ENCODE results near the gene EPHA1. TPM values are rescaled to one million over a fixed set of nuclear protein-coding genes. Genes with fewer than 3 reads are reported as not detected.

EPHA1 gene
- total and polyA plus RNA-seq, 2 of the 4 experiments (the other 2 are of a cell fraction), result 0.10 TPM; not detected in 1

DNA sequence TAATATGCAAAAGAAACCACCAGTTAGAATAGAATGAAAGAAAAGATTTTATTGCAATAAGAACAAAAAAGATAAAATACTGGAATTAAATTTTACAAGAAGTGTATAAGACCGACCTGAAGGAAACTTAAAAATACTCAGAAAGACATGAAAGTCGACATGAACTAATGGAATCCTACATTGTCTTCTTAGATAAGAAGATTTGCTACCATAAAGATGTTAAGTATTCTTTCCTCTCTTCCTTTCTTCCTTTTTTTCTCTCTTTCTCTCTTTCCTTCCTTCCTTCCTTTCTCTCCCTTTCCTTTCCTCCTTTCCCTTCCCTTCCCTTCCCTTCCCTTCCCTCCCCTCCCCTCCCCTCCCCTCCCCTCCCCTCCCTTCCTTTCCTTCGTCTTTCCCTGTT lies 41.1 kb upstream of the EPHA1 start:
- DNase-seq (no peak), ATAC-seq (ENCODE audit: low read depth) (no peak)
- Histone ChIP-seq H4K20me1 (ENCODE audit: insufficient read depth, low read length) (no peaks in the 10 kb centered on the region), H4K5ac (ENCODE audit: low read depth, low read length) (no peak overlapping the region), H2AFZ (replicated peaks; ENCODE audit: low read length, poor library complexity) (no peak overlapping the region), H2BK5ac (ENCODE audit: low read depth, low read length, poor library complexity, severe bottlenecking) (no peak overlapping the region), H3K56ac (ENCODE audit: extremely low read depth, insufficient read depth, low read length) (no peak overlapping the region), H3K4me3 (ENCODE audit: insufficient read depth, low read depth, low read length) (no peak overlapping the region), H2AK5ac (ENCODE audit: low read depth, low read length) (no peak overlapping the region), H2BK20ac (ENCODE audit: low read depth, low read length) (no peak overlapping the region), H2BK15ac (ENCODE audit: low read depth, low read length) (no peak overlapping the region), H2AK9ac (replicated peaks; ENCODE audit: low read depth, low read length, poor library complexity) (no peak overlapping the region), H3K18ac (ENCODE audit: low read depth, low read length) (no peak overlapping the region), H3K9ac (ENCODE audit: low read depth, low read length) (no peak overlapping the region), H2BK120ac (ENCODE audit: low read depth, low read length) (no peak overlapping the region), H3K27ac (ENCODE audit: insufficient read depth, low read length) (no peak overlapping the region), H4K91ac (ENCODE audit: insufficient read depth, low read depth, low read length) (no peak overlapping the region), H4K8ac (ENCODE audit: low read depth in 2 of 2, low read length in 2 of 2) (no peak overlapping the region), H3K79me1 (ENCODE audit: low read depth in 1 of 2, low read length in 2 of 2) (no peaks in the 10 kb centered on the region), H3K27me3 (ENCODE audit: control insufficient read depth, insufficient read depth, low read length) (peaks cover 4% of the 10 kb centered on the region; the same call in 1 of the 2 replicates), H3K9me1 (ENCODE audit: insufficient read depth, low read length) (0 out of 2 replicates have a peak, but pooled peaks cover 2% of the 10 kb centered on the region), H3K14ac (replicated peaks; ENCODE audit: low read depth, low read length) (no peak overlapping the region), H3K23ac (ENCODE audit: low read depth, low read length) (no peak overlapping the region), H3K4me1 (ENCODE audit: control insufficient read depth, insufficient read depth, low read length) (peaks cover 1% of the 10 kb centered on the region; the same call in 1 of the 2 replicates), H3K36me3 (ENCODE audit: control insufficient read depth, insufficient read depth, low read length) (no peaks in the 10 kb centered on the region), H3K4me2 (ENCODE audit: low read depth, low read length) (no peak overlapping the region), H3K9me3 (ENCODE audit: control insufficient read depth, insufficient read depth, low read length) (no peaks in the 10 kb centered on the region), H3K4ac (ENCODE audit: low read depth, low read length) (no peak overlapping the region)
- BruUV-seq (replicated peaks), result no TSS peak
- intact Hi-C loops (cut with micrococcal nuclease) (no loop called here), in situ Hi-C loops (cut with MboI; ENCODE audit: low sequenced_read_pairs) (loop anchor here (25.0 kb wide), 1 partner anchor 437 kb away; no protein-coding TSS in a partner anchor), dilution Hi-C loops (cut with HindIII; ENCODE audit: low sequenced_read_pairs, unreplicated experiment) (no loop called here)
- ChIA-PET POLR2A (ENCODE audit: unreplicated experiment) (no interaction called here), CTCF (interaction anchor here (1.0 kb wide), 1 partner anchor 15 kb away, joined by 3 read pairs; no protein-coding TSS in a partner anchor)
- WGBS, 2 experiments (ENCODE audit: extremely low coverage in 2 of 2, insufficient read length in 1 of 2), result no CpG with 5 or more reads among the region's 3 CpGs
- TF ChIP-seq MAFK (IDR thresholded peaks at IDR 0.05; ENCODE audit: low read depth, low read length) (no peak), CEBPB (IDR thresholded peaks at IDR 0.05; ENCODE audit: low read depth, low read length) (no peak), CHD1 (IDR thresholded peaks at IDR 0.05; ENCODE audit: low read depth, low read length) (no peak), RCOR1 (IDR thresholded peaks at IDR 0.05; ENCODE audit: insufficient replicate concordance, low read length) (no peak), BHLHE40 (IDR thresholded peaks at IDR 0.05; ENCODE audit: low read depth, low read length) (no peak), FOS (IDR thresholded peaks at IDR 0.05; ENCODE audit: low read depth, low read length) (no peak), RFX5 (IDR thresholded peaks at IDR 0.05; ENCODE audit: low read depth, low read length) (no peak), RAD21 (IDR thresholded peaks at IDR 0.05; ENCODE audit: low read length) (no peak), POLR2A (IDR thresholded peaks at IDR 0.05; ENCODE audit: low read depth, low read length) (no peak), NFE2L2 (IDR thresholded peaks at IDR 0.05; ENCODE audit: low read depth, low read length) (no peak), MXI1 (IDR thresholded peaks at IDR 0.05; ENCODE audit: borderline replicate concordance, low read depth, low read length) (no peak), MAZ (IDR thresholded peaks at IDR 0.05; ENCODE audit: borderline replicate concordance, low read depth, low read length) (no peak), SMC3 (IDR thresholded peaks at IDR 0.05; ENCODE audit: low read depth, low read length) (no peak)
- TF ChIP-seq, protein P1, sequence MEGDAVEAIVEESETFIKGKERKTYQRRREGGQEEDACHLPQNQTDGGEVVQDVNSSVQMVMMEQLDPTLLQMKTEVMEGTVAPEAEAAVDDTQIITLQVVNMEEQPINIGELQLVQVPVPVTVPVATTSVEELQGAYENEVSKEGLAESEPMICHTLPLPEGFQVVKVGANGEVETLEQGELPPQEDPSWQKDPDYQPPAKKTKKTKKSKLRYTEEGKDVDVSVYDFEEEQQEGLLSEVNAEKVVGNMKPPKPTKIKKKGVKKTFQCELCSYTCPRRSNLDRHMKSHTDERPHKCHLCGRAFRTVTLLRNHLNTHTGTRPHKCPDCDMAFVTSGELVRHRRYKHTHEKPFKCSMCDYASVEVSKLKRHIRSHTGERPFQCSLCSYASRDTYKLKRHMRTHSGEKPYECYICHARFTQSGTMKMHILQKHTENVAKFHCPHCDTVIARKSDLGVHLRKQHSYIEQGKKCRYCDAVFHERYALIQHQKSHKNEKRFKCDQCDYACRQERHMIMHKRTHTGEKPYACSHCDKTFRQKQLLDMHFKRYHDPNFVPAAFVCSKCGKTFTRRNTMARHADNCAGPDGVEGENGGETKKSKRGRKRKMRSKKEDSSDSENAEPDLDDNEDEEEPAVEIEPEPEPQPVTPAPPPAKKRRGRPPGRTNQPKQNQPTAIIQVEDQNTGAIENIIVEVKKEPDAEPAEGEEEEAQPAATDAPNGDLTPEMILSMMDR (conservative IDR thresholded peaks at IDR 0.05; ENCODE audit: low read depth, low read length), result no peak
- TF ChIP-seq, protein P2, sequence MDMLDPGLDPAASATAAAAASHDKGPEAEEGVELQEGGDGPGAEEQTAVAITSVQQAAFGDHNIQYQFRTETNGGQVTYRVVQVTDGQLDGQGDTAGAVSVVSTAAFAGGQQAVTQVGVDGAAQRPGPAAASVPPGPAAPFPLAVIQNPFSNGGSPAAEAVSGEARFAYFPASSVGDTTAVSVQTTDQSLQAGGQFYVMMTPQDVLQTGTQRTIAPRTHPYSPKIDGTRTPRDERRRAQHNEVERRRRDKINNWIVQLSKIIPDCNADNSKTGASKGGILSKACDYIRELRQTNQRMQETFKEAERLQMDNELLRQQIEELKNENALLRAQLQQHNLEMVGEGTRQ (IDR thresholded peaks at IDR 0.05; ENCODE audit: low read depth, low read length), result no peak
- TF ChIP-seq, protein P3, sequence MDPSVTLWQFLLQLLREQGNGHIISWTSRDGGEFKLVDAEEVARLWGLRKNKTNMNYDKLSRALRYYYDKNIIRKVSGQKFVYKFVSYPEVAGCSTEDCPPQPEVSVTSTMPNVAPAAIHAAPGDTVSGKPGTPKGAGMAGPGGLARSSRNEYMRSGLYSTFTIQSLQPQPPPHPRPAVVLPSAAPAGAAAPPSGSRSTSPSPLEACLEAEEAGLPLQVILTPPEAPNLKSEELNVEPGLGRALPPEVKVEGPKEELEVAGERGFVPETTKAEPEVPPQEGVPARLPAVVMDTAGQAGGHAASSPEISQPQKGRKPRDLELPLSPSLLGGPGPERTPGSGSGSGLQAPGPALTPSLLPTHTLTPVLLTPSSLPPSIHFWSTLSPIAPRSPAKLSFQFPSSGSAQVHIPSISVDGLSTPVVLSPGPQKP (IDR thresholded peaks at IDR 0.05; ENCODE audit: borderline replicate concordance, low read depth, low read length), result no peak

Measured in IMR-90 (cell line).